Suprapubic skin (tissue), 4 donors: Measurements from ENCODE around the gene C16orf95. TPM values are rescaled to one million over a fixed set of nuclear protein-coding genes. Genes with fewer than 3 reads are reported as not detected.
"Not testable (repeated sequence)": the region's sequence is repeated elsewhere in the genome, so short reads cannot be mapped to it uniquely, and the experiment has no call there.

ENCODE experiments used
- DNase-seq, 2 donors: peaks; one replicate each; pipeline ENCODE4 v3.0.0-alpha.2; 2019; ENCODE audit warnings: low spot score in 2 of 2
- H3K27ac ChIP-seq: fragments of 200-600 bp; sonication (generic); one replicate; pipeline ENCODE4 v1.5.1; 2019
- H3K27me3 ChIP-seq: fragments of 200-600 bp; sonication (generic); one replicate; pipeline ENCODE4 v1.5.1; 2019
- H3K36me3 ChIP-seq: fragments of 200-600 bp; sonication (generic); one replicate; pipeline ENCODE4 v1.5.1; 2019
- H3K4me1 ChIP-seq: fragments of 200-600 bp; sonication (generic); one replicate; pipeline ENCODE4 v1.5.1; 2019
- H3K4me3 ChIP-seq: fragments of 200-600 bp; sonication (generic); one replicate; pipeline ENCODE4 v1.5.1; 2019; ENCODE audit warnings: mild to moderate bottlenecking
- H3K9me3 ChIP-seq: fragments of 200-600 bp; sonication (generic); one replicate; pipeline ENCODE4 v1.5.1; 2019
- CTCF ChIP-seq, 2 donors: fragments of 200-600 bp in 1 of 2; fragments of 450-650 bp in 1 of 2; sonication (generic) in 1 of 2; IDR thresholded peaks; one replicate each; pipeline ENCODE4 v1.5.1; 2016 to 2019; ENCODE audit warnings: antibody characterized with exemption in 2 of 2, mild to moderate bottlenecking in 1 of 2, moderate library complexity in 1 of 2
- EP300 ChIP-seq: sonication (generic); formaldehyde crosslinking; IDR thresholded peaks from one replicate; pipeline ENCODE4 v1.6.1; 2017; ENCODE audit warnings: antibody characterized with exemption
- POLR2A ChIP-seq, 2 donors: fragments of 450-650 bp; IDR thresholded peaks; one replicate each; pipeline ENCODE4 v1.6.1; 2017; ENCODE audit warnings: antibody characterized with exemption in 2 of 2, mild to moderate bottlenecking in 2 of 2, moderate library complexity in 2 of 2
- POLR2AphosphoS5 ChIP-seq, 3 donors: sonication (generic); formaldehyde crosslinking; IDR thresholded peaks; one replicate each; pipeline ENCODE4 v1.6.1; 2017; ENCODE audit warnings: antibody characterized with exemption in 3 of 3
- WGBS: methylation state at CpG from one replicate; pipeline ENCODE4 v1.1.5; 2018; 5-methylcytosine and 5-hydroxymethylcytosine counted together
- total RNA-seq, 4 donors: library from RNA; depleted of rRNA; stranded (reverse); fragments of >200 nt; gene quantifications; one replicate each; pipeline ENCODE4 v1.1.0, GENCODE V29; 2016

Gene C16orf95
- total RNA-seq, 4 donors from 2014 or later = 17.5 TPM; not detected in 3

- DNase-seq = no peak
- TF ChIP-seq EP300 = no peak
- Histone ChIP-seq H3K9me3 (no peaks in the 10 kb centered on the region), H3K36me3 (no peaks in the 10 kb centered on the region), H3K27ac (no peak overlapping the region), H3K4me1 (no peaks in the 10 kb centered on the region), H3K27me3 (no peaks in the 10 kb centered on the region), H3K4me3 (no peak overlapping the region)
- 80% methylated on average over 12 of the region's 15 CpGs for WGBS
Observed at GRCh38 chr16:87263418-87264052, 53.7 kb downstream of the C16orf95 start.

- no peak overlapping the region for H3K4me3 ChIP-seq
- no peak for DNase-seq
- no peak overlapping the region for H3K27ac ChIP-seq
- no peaks in the 10 kb centered on the region for H3K27me3 ChIP-seq
- no peaks in the 10 kb centered on the region for H3K36me3 ChIP-seq
- no peak for TF ChIP-seq CTCF (IDR thresholded peaks at IDR 0.05)
- no peak for TF ChIP-seq EP300
- TF ChIP-seq POLR2A (IDR thresholded peaks at IDR 0.05) = no peak
- no peak for TF ChIP-seq POLR2AphosphoS5 (IDR thresholded peaks at IDR 0.05)
- no peaks in the 10 kb centered on the region for H3K9me3 ChIP-seq
- no peaks in the 10 kb centered on the region for H3K4me1 ChIP-seq
- WGBS = 91% methylated on average over 6 of the region's 6 CpGs
Observed at GRCh38 chr16:87259431-87259830, 57.8 kb downstream of the C16orf95 start.

GRCh38 chr16:87258653-87259052 lies 58.5 kb downstream of the C16orf95 start:
- WGBS = 89% methylated on average over 3 of the region's 3 CpGs
- H3K27me3 ChIP-seq, DNase-seq, H3K4me1 ChIP-seq, H3K9me3 ChIP-seq, H3K4me3 ChIP-seq, H3K36me3 ChIP-seq, H3K27ac ChIP-seq: not testable (repeated sequence)

GRCh38 chr16:87255866-87256265 lies 61.3 kb downstream of the C16orf95 start:
- DNase-seq = no peak
- TF ChIP-seq EP300 = no peak
- WGBS = 86% methylated on average over 8 of the region's 13 CpGs
- no peak overlapping the region for H3K27ac ChIP-seq
- no peak overlapping the region for H3K4me3 ChIP-seq
- H3K4me1 ChIP-seq = no peaks in the 10 kb centered on the region
- H3K27me3 ChIP-seq = no peaks in the 10 kb centered on the region
- no peaks in the 10 kb centered on the region for H3K9me3 ChIP-seq
- H3K36me3 ChIP-seq = no peaks in the 10 kb centered on the region

GRCh38 chr16:87254734-87255133 lies 62.5 kb downstream of the C16orf95 start:
- Histone ChIP-seq H3K27ac (no peak overlapping the region), H3K9me3 (no peaks in the 10 kb centered on the region), H3K36me3 (no peaks in the 10 kb centered on the region), H3K27me3 (no peaks in the 10 kb centered on the region), H3K4me3 (no peak overlapping the region), H3K4me1 (no peaks in the 10 kb centered on the region)
- peak in 1 of 2 donors; percentile 50 for DNase-seq
- TF ChIP-seq EP300 = no peak
- TF ChIP-seq POLR2A (IDR thresholded peaks at IDR 0.05) = no peak
- no peak for TF ChIP-seq POLR2AphosphoS5 (IDR thresholded peaks at IDR 0.05)
- no peak for TF ChIP-seq CTCF (IDR thresholded peaks at IDR 0.05)
- 90% methylated on average over 9 of the region's 9 CpGs for WGBS

- Histone ChIP-seq H3K4me1 (no peaks in the 10 kb centered on the region), H3K36me3 (no peaks in the 10 kb centered on the region), H3K4me3 (no peak overlapping the region), H3K27ac (no peak overlapping the region), H3K9me3 (no peaks in the 10 kb centered on the region), H3K27me3 (no peaks in the 10 kb centered on the region)
- no peak for DNase-seq
- 87% methylated on average over 10 of the region's 10 CpGs for WGBS
- TF ChIP-seq CTCF (IDR thresholded peaks at IDR 0.05) = no peak
- TF ChIP-seq POLR2A (IDR thresholded peaks at IDR 0.05) = no peak
- TF ChIP-seq POLR2AphosphoS5 (IDR thresholded peaks at IDR 0.05) = no peak
- no peak for TF ChIP-seq EP300
Observed at GRCh38 chr16:87254296-87254695, 62.9 kb downstream of the C16orf95 start.

GRCh38 chr16:87253536-87253935 lies 63.7 kb downstream of the C16orf95 start:
- Histone ChIP-seq H3K36me3 (no peaks in the 10 kb centered on the region), H3K4me1 (no peaks in the 10 kb centered on the region), H3K27me3 (no peaks in the 10 kb centered on the region), H3K4me3 (no peak overlapping the region), H3K27ac (no peak overlapping the region), H3K9me3 (no peaks in the 10 kb centered on the region)
- no peak for DNase-seq
- TF ChIP-seq CTCF (IDR thresholded peaks at IDR 0.05) = no peak
- TF ChIP-seq POLR2A (IDR thresholded peaks at IDR 0.05) = no peak
- WGBS = 61% methylated on average over 7 of the region's 7 CpGs
